ENCODE data around the gene CRNN. TPM values are rescaled to one million over a fixed set of nuclear protein-coding genes. Genes with fewer than 3 reads are reported as not detected.

CRNN gene
- total RNA-seq, 1 experiment from 2014 or later, result not detected

GRCh38 chr1:152412756-152413155, 1.3 kb downstream of the CRNN start:
- H3K4ac ChIP-seq (ENCODE audit: low read depth, low read length), result no peak overlapping the region
- Mint-ChIP-seq H3K4me3 (no peak overlapping the region), H3K9me3 (peaks cover 90 to 92% of the 10 kb centered on the region in 2 experiments), H3K27me3 (ENCODE audit: low read depth) (peaks cover 5% of the 10 kb centered on the region), H3K36me3 (ENCODE audit: insufficient read depth in 1 of 3, low read depth in 3 of 3) (peaks cover 18 to 22% (median 21%) of the 10 kb centered on the region in 3 experiments; a peak in 6 of 7 replicates), H3K27ac (no peak overlapping the region), H3K4me1 (no peaks in the 10 kb centered on the region)
- no peak overlapping the region for H4K8ac ChIP-seq (replicated peaks; ENCODE audit: insufficient read length, low read depth, low read length)
- no peak overlapping the region for H3K18ac ChIP-seq (ENCODE audit: insufficient read length, low read depth, low read length)
- no peak overlapping the region for H2BK20ac ChIP-seq (ENCODE audit: low read depth, low read length, poor library complexity, severe bottlenecking)
- no peaks in the 10 kb centered on the region for H3K23me2 ChIP-seq (ENCODE audit: insufficient read length, low read depth, low read length, poor library complexity, severe bottlenecking)
- H3K23ac ChIP-seq (ENCODE audit: insufficient read length, low read depth, low read length), result no peak overlapping the region
- H3K79me2 ChIP-seq (ENCODE audit: insufficient read depth, low read length), result no peaks in the 10 kb centered on the region
- H2BK12ac ChIP-seq (ENCODE audit: insufficient read length, low read depth, low read length), result no peak overlapping the region
- no peaks in the 10 kb centered on the region for H4K20me1 ChIP-seq (ENCODE audit: control insufficient read depth, insufficient read depth, insufficient read length)
- no peak overlapping the region for H3K56ac ChIP-seq (ENCODE audit: insufficient read length, low read depth, low read length)
- H3K79me1 ChIP-seq (ENCODE audit: insufficient read depth, low read depth, low read length, poor library complexity, severe bottlenecking), result no peaks in the 10 kb centered on the region
- H3K27me3 ChIP-seq (ENCODE audit: insufficient read depth, low read length), result no peaks in the 10 kb centered on the region
- H3K4me1 ChIP-seq (ENCODE audit: insufficient read depth, low read length), result no peaks in the 10 kb centered on the region
- no peak overlapping the region for H3K4me2 ChIP-seq (ENCODE audit: insufficient read depth, insufficient read length, low read length)
- no peak for DNase-seq
- H3T11ph ChIP-seq (ENCODE audit: low read length), result no peak overlapping the region
- no peak overlapping the region for H3K14ac ChIP-seq (ENCODE audit: insufficient read depth, low read length)
- no CpG with 5 or more reads among the region's 2 CpGs for WGBS (ENCODE audit: extremely low coverage, insufficient read length, low lambda C conversion rate)
- H3K9ac ChIP-seq (ENCODE audit: extremely low read depth, insufficient read length, low read length), result no peak overlapping the region
- H4K91ac ChIP-seq (ENCODE audit: insufficient read length, low read depth, low read length), result no peak overlapping the region
- no peak overlapping the region for H2BK15ac ChIP-seq (ENCODE audit: low read depth, low read length)
- H2AK5ac ChIP-seq (ENCODE audit: insufficient read length, low read length), result no peak overlapping the region
- TF ChIP-seq, protein P1, sequence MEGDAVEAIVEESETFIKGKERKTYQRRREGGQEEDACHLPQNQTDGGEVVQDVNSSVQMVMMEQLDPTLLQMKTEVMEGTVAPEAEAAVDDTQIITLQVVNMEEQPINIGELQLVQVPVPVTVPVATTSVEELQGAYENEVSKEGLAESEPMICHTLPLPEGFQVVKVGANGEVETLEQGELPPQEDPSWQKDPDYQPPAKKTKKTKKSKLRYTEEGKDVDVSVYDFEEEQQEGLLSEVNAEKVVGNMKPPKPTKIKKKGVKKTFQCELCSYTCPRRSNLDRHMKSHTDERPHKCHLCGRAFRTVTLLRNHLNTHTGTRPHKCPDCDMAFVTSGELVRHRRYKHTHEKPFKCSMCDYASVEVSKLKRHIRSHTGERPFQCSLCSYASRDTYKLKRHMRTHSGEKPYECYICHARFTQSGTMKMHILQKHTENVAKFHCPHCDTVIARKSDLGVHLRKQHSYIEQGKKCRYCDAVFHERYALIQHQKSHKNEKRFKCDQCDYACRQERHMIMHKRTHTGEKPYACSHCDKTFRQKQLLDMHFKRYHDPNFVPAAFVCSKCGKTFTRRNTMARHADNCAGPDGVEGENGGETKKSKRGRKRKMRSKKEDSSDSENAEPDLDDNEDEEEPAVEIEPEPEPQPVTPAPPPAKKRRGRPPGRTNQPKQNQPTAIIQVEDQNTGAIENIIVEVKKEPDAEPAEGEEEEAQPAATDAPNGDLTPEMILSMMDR (conservative IDR thresholded peaks at IDR 0.05), result no peak
- no peak overlapping the region for H3K27ac ChIP-seq (ENCODE audit: insufficient read length, low read depth, low read length)
- no peak overlapping the region for H2BK5ac ChIP-seq (ENCODE audit: insufficient read length, low read length)
- H2AFZ ChIP-seq (ENCODE audit: low read length), result no peak overlapping the region
- H4K5ac ChIP-seq (ENCODE audit: insufficient read length, low read depth, low read length), result no peak overlapping the region
- H3K9me3 ChIP-seq (ENCODE audit: control insufficient read depth, low read depth, low read length), result peaks cover 99% of the 10 kb centered on the region
- no peak overlapping the region for H2BK120ac ChIP-seq (ENCODE audit: low read depth, low read length, poor library complexity, severe bottlenecking)

Data from H9 (cell line).